HG02610 (cell line): ENCODE results near the gene TMEM9.

Experiments
- ATAC-seq: cut with Tn5 transposase; IDR thresholded peaks from one replicate; pipeline ENCODE4 v1.9.1; 2021; ENCODE audit warnings: mild to moderate bottlenecking, moderate library complexity; ENCODE audit not compliant: unreplicated experiment

TMEM9 gene

DNA sequence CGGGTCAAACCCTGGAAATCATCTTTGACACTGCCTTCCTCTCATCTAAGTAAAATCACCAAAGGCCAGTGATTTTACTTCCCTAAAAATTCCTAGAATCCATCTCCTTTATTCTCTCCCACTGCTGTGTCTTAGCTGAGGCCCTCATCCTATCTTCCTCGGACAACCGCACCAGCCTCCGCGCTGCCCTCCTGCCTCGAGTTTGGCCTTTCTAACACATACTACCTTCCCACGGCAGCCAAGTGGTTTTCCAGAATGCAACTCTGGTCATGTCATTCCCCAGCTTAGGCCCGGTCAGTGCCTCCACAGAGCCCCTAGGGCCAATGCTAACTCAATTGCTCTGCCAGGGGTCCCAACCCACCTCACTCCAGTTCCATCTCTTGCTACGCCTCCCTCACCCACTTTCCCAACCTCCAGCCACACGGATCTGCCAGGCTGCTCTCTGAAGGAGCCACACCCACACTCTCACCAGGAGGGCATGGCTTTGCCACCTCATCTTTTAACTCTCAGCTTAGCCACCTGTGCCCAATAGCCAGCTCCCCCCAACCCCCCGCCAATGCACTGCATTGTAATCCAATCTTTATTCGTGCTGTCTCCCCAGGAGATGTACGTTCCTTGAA lies 6.8 kb downstream of the TMEM9 start:
- ATAC-seq = no peak

- ATAC-seq = no peak
Measured at GRCh38 chr1:201146626-201147390, 7.5 kb downstream of the TMEM9 start.

- ATAC-seq = no peak
Measured at GRCh38 chr1:201145816-201146215, 8.5 kb downstream of the TMEM9 start.

DNA sequence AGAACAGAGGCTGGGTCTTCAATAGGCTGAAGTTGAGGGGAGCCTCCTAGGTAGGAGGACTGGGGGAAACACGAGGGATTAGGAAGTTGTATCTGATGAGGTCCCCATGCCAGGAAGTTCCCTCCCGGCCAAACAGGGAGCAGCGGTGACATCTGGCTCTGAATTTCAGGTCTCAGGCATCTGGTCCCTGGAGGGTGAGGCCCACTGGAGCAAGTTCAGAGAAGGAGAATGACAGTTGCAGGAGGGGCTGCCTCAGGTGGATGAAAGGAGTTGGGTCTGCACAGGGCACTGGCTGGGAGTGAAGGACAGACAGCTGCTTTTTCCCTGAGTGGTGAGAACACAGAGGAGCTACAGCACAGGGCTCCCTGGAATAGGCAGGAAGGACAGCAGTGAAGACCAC lies 9.1 kb downstream of the TMEM9 start:
- no peak for ATAC-seq

- ATAC-seq = no peak
Measured at GRCh38 chr1:201144701-201145100, 9.6 kb downstream of the TMEM9 start.

DNA sequence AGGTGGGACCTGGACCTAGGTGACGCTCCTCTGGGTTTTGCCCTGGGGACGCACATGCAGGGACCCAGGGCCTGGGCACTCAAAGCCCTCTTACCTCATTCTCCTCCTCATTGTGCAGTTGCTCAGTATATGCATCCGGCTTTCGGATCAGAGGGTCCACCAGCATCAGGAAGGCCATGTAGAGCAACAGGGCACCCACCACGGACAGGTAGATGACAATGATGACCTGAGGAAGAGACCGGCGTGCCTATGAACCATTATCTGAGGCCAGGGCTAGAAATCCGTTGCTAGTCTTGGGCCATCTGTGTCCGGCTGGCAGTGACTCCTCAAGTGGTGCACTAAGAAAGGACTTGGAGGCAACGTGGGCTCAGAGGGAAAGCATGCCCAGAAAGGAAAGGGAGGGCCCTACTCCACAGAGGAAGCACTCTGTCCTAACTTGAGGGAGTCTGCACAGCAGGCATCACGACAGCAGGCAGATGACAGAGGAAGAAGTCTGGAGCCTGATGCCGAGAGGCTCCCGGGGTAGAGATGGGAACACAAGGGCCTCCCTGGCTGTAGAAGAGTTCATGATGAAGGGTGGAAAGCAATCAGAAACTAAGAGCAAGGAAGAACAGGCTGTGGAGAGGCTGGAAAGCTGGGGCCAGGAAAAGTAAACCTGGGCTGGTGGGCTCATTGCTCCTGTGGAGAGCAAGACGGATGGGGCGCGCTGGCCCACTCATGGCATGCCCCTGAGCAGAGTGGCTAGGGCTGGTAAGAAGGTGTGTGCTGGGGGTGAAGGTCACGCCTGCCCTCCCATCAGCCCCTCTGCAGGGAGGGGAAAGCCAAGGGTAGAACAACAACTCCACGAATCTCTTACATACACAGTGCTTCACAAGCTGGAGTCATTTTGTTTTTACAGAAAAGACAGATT lies 10.3 kb downstream of the TMEM9 start:
- no peak for ATAC-seq

GRCh38 chr1:201142849-201143725 lies 11.2 kb downstream of the TMEM9 start:
- no peak for ATAC-seq

GRCh38 chr1:201142011-201142848 lies 12.0 kb downstream of the TMEM9 start:
- ATAC-seq = no peak

DNA sequence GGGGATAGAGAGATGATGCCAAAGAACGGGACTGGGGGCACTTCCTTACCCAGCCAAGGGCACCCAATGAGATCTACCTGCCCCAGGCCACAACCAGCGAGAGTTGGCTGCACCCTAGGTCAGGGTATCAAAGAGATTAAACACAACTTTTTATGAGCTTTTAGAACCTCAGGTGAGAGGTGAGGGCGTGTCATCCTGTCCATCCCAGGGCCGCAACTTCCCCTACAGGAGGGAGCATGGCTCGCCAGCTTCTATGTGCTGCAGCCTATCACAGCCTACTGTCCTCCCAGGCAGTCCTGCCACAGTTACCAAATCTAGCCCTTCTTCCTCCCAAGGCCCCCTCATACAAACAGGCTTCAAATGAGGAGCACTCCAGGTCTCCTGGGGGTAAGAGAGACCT lies 12.9 kb downstream of the TMEM9 start:
- ATAC-seq = no peak

- ATAC-seq = no peak
Measured at GRCh38 chr1:201140941-201141260, 13.4 kb downstream of the TMEM9 start.

DNA sequence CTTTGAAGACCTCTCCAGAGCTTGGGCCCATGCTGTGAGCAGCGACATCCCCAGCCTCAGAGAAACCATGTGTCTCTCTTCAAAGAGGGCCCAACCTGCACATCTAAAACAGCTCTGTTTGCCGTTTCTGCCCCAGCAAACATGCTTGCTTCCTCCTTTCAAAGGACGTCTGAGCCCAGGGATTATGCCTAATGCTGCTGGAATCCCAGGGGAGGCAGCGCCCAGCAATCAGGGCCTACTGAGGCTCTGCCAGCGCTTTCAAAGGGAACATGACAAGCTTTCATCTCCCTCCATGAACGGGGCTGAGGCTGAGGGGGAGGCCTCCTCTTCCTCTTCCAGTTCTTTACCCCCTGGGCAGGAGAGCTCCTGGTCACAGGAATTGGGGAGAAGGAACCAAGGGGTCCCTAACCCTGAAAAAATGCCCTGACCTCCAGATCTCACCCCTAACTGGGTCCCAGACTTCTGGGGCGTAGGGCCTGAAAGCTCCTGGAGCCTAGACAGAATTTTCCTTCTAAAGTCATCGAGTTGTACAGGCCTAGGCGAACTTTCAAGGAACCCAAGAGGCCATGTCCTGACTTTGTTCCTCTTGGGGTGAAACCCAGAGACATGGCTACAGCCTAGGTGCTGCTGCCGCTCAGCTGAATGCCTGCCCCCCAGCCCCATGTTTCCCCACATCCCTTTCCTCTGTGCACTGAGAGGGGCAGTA lies 13.9 kb downstream of the TMEM9 start:
- no peak for ATAC-seq

- no peak for ATAC-seq
Measured at GRCh38 chr1:201139756-201140155, 14.5 kb downstream of the TMEM9 start.

DNA sequence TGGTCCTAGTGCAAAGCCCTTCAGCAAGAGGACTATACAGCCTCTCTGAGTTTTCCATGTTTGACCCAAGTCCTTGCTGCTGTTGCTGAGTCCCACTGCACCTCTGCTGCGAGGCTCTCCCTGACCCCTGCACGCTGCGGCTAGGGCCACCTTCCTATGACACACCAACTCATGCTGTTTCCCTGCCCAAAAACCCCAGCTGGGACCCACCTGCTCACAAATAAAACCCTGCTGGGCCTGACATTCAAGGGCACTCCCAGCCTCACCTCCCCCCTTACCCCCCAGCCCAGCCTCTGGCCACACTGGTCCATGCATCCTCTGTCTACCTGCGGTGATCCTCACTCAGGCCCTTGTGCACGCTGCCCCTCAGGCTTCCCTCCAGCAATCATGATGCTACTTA lies 15.0 kb downstream of the TMEM9 start:
- no peak for ATAC-seq

DNA sequence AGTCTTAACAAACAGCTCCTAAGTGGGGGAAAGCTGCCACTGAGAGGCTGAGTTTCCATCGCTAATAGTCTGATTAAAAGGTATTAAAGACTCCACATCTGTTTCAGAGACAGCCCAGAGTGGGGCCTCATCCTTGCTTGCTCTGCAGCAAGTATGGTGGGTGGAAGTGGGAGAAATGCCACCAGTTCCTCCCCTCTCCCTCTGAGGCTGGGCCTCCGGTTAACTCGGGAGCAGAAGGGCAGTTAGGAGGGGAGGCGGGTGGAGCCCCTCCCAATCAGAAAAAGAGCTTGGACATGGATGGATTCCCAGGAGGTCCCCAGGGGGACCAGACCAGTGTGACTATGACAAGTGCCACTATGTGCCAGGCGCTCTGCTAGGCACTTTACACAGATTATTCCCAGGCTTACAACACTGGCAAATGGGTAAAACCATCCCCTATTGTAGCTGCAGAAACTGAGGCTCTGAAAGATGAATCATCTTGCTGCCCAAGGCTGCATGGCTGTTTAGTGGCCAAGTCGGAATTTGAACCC lies 15.9 kb downstream of the TMEM9 start:
- no peak for ATAC-seq

GRCh38 chr1:201137579-201138310 lies 16.5 kb downstream of the TMEM9 start:
- no peak for ATAC-seq

DNA sequence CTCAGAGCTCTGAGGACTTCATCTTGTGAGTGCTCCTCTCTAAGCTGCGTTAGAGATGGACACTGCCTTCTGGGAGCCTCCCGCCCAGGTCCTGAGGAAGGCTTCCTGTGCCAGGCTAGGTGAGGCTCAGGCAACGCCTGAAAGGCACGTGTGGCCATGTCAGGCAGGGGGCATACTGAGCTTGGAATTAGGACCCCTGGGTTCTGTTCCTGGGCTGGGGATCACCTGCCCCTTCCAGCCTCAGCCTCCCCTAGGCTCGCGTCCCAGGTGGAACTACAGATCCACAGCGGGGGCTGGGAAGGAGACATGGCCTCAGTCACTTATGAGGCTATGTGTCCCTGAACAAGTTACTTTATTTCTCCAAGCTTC lies 17.3 kb downstream of the TMEM9 start:
- ATAC-seq = no peak

DNA sequence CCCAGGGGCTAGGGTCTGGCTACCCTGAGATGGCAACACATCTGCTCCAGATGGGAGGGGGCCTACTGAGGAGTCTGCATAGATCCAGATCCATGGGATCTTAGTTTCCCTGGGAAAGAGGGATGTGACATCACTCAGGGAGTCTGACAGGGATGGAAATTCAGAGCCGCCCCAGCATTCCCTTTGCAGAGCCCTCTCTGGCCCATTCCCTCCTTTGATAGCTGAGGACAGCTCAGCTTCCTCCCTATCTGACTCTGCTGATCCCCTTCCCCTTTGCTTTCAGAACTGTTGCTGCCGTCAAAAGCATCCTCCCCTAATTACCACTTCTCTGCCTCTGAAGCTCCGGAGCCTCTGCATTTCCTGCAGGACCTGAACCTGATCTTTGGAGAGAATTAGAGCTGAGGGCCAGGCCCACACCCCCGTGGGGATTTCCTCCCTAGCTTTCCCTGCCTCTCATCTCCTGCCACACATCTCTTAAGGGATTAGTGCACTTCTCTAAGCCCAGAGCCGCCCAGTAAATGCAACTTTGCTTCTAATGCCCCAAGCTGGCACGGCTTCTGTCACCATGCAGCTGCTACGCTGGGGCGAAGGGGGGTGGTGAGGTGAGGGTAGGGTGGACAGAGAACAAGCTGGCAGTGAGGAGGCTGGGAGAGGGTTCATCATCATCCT lies 17.8 kb downstream of the TMEM9 start:
- ATAC-seq = no peak

DNA sequence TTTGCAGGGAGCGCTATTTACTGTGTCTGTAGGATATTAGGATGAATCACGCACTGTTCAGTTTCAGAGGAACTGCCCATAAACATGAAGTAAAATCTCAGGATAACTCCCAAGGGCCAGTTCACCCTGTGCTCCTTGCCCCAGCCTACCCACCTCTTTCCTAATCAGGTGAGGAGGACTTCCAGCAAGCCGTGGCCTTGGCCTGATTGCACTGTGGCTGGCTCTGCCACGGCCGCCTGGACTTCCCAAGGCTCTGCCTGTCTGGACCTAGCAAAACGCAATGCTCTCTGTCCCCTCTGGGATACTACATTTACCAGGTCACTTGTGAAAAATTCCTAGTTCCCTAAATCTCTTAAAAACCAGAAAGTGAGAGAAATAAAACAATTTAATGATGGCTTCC lies 19.9 kb downstream of the TMEM9 start:
- no peak for ATAC-seq
